WTC11 (cell line): Measurements from ENCODE around the gene GOLGA8J.

Source experiments
- CTCF ChIP-seq: fragments of 200-600 bp; IDR thresholded peaks from 2 replicates; pipeline ENCODE4 v1.8.0; 2022; ENCODE audit warnings: antibody characterized with exemption
- FOXJ3 ChIP-seq: sonication (generic); formaldehyde crosslinking; IDR thresholded peaks from 2 replicates; pipeline ENCODE4 v1.9.0; 2021; ENCODE audit warnings: missing genetic modification reagents, mild to moderate bottlenecking, borderline replicate concordance
- MXD4 ChIP-seq: fragments of 250-450 bp; sonication (Bioruptor Pico); IDR thresholded peaks from 2 replicates; pipeline ENCODE4 v1.8.0; 2021; ENCODE audit warnings: mild to moderate bottlenecking, moderate library complexity, borderline replicate concordance
- PREB ChIP-seq: sonication (generic); formaldehyde crosslinking; IDR thresholded peaks from 2 replicates; pipeline ENCODE4 v1.8.1; 2022; ENCODE audit warnings: mild to moderate bottlenecking, missing genetic modification reagents, moderate library complexity, borderline replicate concordance
- SP1 ChIP-seq: sonication (generic); formaldehyde crosslinking; conservative IDR thresholded peaks from 2 replicates; pipeline ENCODE4 v1.8.1; 2022; ENCODE audit warnings: missing genetic modification reagents
- USF1 ChIP-seq: sonication (generic); formaldehyde crosslinking; IDR thresholded peaks from 2 replicates; pipeline ENCODE4 v1.8.0; 2022; ENCODE audit warnings: mild to moderate bottlenecking, missing genetic modification reagents
- TF ChIP-seq, protein P1 (sequence below): sonication (generic); formaldehyde crosslinking; IDR thresholded peaks from 2 replicates; pipeline ENCODE4 v1.8.1; 2022; ENCODE audit warnings: low read depth, mild to moderate bottlenecking, moderate library complexity, missing genetic modification reagents, borderline replicate concordance

DNA sequence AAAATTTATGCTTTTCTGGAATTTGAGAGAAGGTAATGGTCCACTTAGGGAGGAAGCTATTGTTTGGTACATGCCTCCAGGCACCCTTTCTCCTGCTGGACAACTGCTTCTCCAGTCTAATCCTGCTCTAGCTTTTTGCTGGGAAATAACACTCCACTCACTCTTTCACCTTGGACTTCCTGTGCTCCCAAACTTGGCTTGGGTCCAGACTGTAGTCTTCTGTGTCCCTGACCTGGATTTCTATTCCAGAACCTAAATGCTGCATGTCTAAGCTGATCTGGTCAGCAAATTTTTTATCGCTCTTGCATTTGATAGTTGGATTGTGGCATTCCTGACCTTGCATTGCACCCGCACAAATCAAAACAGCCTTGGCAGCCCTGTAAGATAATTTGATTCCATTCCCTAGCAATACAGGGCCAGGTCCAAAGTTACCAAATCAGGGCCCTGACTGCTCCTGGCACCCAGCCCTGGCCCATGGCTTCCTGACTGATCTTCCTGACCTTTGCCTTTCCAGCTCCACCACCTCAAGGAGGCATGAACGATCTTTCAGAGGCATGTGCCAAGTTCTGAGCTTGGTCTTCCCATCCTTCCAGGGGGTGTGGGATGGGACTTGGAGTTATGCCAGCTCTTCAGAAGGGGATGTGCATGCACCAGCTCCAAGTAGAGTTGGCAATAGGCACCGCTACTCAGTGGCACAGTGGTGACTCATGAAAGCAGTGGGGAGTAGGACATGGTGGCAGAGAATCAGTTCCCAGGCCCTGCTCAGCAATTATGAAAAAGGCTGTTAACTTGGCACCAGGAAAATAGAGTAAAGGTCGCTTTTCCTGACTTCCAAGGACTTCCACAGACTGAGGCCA is 43.9 kb upstream of the GOLGA8J start:
- TF ChIP-seq CTCF, result no peak
- no peak for TF ChIP-seq FOXJ3 (CRISPR knock-in tag)
- no peak for TF ChIP-seq SP1 (CRISPR knock-in tag)
- no peak for TF ChIP-seq MXD4 (CRISPR knock-in tag)
- no peak for TF ChIP-seq PREB (CRISPR knock-in tag)
- TF ChIP-seq, protein P1, sequence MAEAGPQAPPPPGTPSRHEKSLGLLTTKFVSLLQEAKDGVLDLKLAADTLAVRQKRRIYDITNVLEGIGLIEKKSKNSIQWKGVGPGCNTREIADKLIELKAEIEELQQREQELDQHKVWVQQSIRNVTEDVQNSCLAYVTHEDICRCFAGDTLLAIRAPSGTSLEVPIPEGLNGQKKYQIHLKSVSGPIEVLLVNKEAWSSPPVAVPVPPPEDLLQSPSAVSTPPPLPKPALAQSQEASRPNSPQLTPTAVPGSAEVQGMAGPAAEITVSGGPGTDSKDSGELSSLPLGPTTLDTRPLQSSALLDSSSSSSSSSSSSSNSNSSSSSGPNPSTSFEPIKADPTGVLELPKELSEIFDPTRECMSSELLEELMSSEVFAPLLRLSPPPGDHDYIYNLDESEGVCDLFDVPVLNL (CRISPR knock-in tag), result no peak
- TF ChIP-seq USF1, result no peak
